Upper lobe of left lung (tissue), 4 donors: Measurements from ENCODE around the gene PARD3B.

Source experiments
- CTCF ChIP-seq, 6 experiments: fragments of 450-650 bp in 4 of 6; fragments of 200-600 bp in 2 of 6; sonication (generic) in 2 of 6; IDR thresholded peaks; one replicate each; pipeline ENCODE4 v1.5.1; 2016 to 2019; ENCODE audit warnings: antibody characterized with exemption in 6 of 6
- POLR2AphosphoS5 ChIP-seq, 2 donors: sonication (generic); formaldehyde crosslinking; IDR thresholded peaks; one replicate each; pipeline ENCODE4 v1.5.1; 2017; ENCODE audit warnings: antibody characterized with exemption in 2 of 2

- TF ChIP-seq CTCF (IDR thresholded peaks at IDR 0.05) (no peak), POLR2AphosphoS5 (IDR thresholded peaks at IDR 0.05) (no peak)
These were observed 122.7 kb downstream of the PARD3B start for GRCh38 chr2:204667990-204668389.
